ENCODE results near the gene PDZK1.
"Not testable (repeated sequence)": the region's sequence is repeated elsewhere in the genome, so short reads cannot be mapped to it uniquely, and the experiment has no call there.

Gene PDZK1

GRCh38 chr1:145665015-145665414, 42.2 kb downstream of the PDZK1 start:
- not testable (repeated sequence) for H3F3A ChIP-seq (ENCODE audit: insufficient read depth, low read length); H2AFZ ChIP-seq (ENCODE audit: low read length); H4K20me1 ChIP-seq (ENCODE audit: insufficient read depth, low read length); H3K9ac ChIP-seq (ENCODE audit: low read length); H3K4me1 ChIP-seq (ENCODE audit: insufficient read depth, low read length, severe bottlenecking); H3K9me2 ChIP-seq (ENCODE audit: low read depth, low read length); H3K79me2 ChIP-seq (ENCODE audit: insufficient read depth, low read length); H3K27ac ChIP-seq (ENCODE audit: low read depth, low read length, poor library complexity, severe bottlenecking); H3K9me3 ChIP-seq (ENCODE audit: low read length); H3K4me2 ChIP-seq (ENCODE audit: low read length); H3K27me3 ChIP-seq (ENCODE audit: insufficient read depth, low read length); H3K36me3 ChIP-seq (ENCODE audit: insufficient read depth, low read length); H3K4me3 ChIP-seq (ENCODE audit: low read depth, low read length, poor library complexity, severe bottlenecking)

GRCh38 chr1:145662502-145662901, 44.7 kb downstream of the PDZK1 start:
- not testable (repeated sequence) for H3K9me3 ChIP-seq (ENCODE audit: low read length); H3F3A ChIP-seq (ENCODE audit: insufficient read depth, low read length); H3K36me3 ChIP-seq (ENCODE audit: insufficient read depth, low read length); H4K20me1 ChIP-seq (ENCODE audit: insufficient read depth, low read length); H3K4me3 ChIP-seq (ENCODE audit: low read depth, low read length, poor library complexity, severe bottlenecking); H3K4me2 ChIP-seq (ENCODE audit: low read length); H3K9me2 ChIP-seq (ENCODE audit: low read depth, low read length); H3K27ac ChIP-seq (ENCODE audit: low read depth, low read length, poor library complexity, severe bottlenecking); H3K27me3 ChIP-seq (ENCODE audit: insufficient read depth, low read length); H3K9ac ChIP-seq (ENCODE audit: low read length); H3K4me1 ChIP-seq (ENCODE audit: insufficient read depth, low read length, severe bottlenecking); H2AFZ ChIP-seq (ENCODE audit: low read length); H3K79me2 ChIP-seq (ENCODE audit: insufficient read depth, low read length)

- not testable (repeated sequence) for H3K79me2 ChIP-seq (ENCODE audit: insufficient read depth, low read length); H3K4me1 ChIP-seq (ENCODE audit: insufficient read depth, low read length, severe bottlenecking); H3K4me2 ChIP-seq (ENCODE audit: low read length); H3K9me3 ChIP-seq (ENCODE audit: low read length); H3K4me3 ChIP-seq (ENCODE audit: low read depth, low read length, poor library complexity, severe bottlenecking); H3K27ac ChIP-seq (ENCODE audit: low read depth, low read length, poor library complexity, severe bottlenecking); H3F3A ChIP-seq (ENCODE audit: insufficient read depth, low read length); H3K27me3 ChIP-seq (ENCODE audit: insufficient read depth, low read length); H3K9ac ChIP-seq (ENCODE audit: low read length); H3K36me3 ChIP-seq (ENCODE audit: insufficient read depth, low read length); H4K20me1 ChIP-seq (ENCODE audit: insufficient read depth, low read length); H3K9me2 ChIP-seq (ENCODE audit: low read depth, low read length); H2AFZ ChIP-seq (ENCODE audit: low read length)
Measured at GRCh38 chr1:145656245-145656943, 50.8 kb downstream of the PDZK1 start.

- not testable (repeated sequence) for H3K79me2 ChIP-seq (ENCODE audit: insufficient read depth, low read length); H3K27me3 ChIP-seq (ENCODE audit: insufficient read depth, low read length); H3K4me3 ChIP-seq (ENCODE audit: low read depth, low read length, poor library complexity, severe bottlenecking); H3K9ac ChIP-seq (ENCODE audit: low read length); H3K4me2 ChIP-seq (ENCODE audit: low read length); H3K9me3 ChIP-seq (ENCODE audit: low read length); H2AFZ ChIP-seq (ENCODE audit: low read length); H3K27ac ChIP-seq (ENCODE audit: low read depth, low read length, poor library complexity, severe bottlenecking); H3F3A ChIP-seq (ENCODE audit: insufficient read depth, low read length); H3K9me2 ChIP-seq (ENCODE audit: low read depth, low read length); H4K20me1 ChIP-seq (ENCODE audit: insufficient read depth, low read length); H3K4me1 ChIP-seq (ENCODE audit: insufficient read depth, low read length, severe bottlenecking); H3K36me3 ChIP-seq (ENCODE audit: insufficient read depth, low read length)
Measured at GRCh38 chr1:145643990-145644389, 63.2 kb downstream of the PDZK1 start.

- H3K79me2 ChIP-seq (ENCODE audit: insufficient read depth, low read length); H4K20me1 ChIP-seq (ENCODE audit: insufficient read depth, low read length); H3K27me3 ChIP-seq (ENCODE audit: insufficient read depth, low read length); H3K9ac ChIP-seq (ENCODE audit: low read length); H2AFZ ChIP-seq (ENCODE audit: low read length); H3K4me2 ChIP-seq (ENCODE audit: low read length); H3K4me3 ChIP-seq (ENCODE audit: low read depth, low read length, poor library complexity, severe bottlenecking); H3K27ac ChIP-seq (ENCODE audit: low read depth, low read length, poor library complexity, severe bottlenecking); H3K9me2 ChIP-seq (ENCODE audit: low read depth, low read length); H3K36me3 ChIP-seq (ENCODE audit: insufficient read depth, low read length); H3K4me1 ChIP-seq (ENCODE audit: insufficient read depth, low read length, severe bottlenecking); H3K9me3 ChIP-seq (ENCODE audit: low read length); H3F3A ChIP-seq (ENCODE audit: insufficient read depth, low read length): not testable (repeated sequence)
Measured at GRCh38 chr1:145641886-145642285, 65.3 kb downstream of the PDZK1 start.

GRCh38 chr1:145636237-145636636, 70.9 kb downstream of the PDZK1 start:
- H3K27me3 ChIP-seq (ENCODE audit: insufficient read depth, low read length); H3F3A ChIP-seq (ENCODE audit: insufficient read depth, low read length); H3K36me3 ChIP-seq (ENCODE audit: insufficient read depth, low read length); H3K4me3 ChIP-seq (ENCODE audit: low read depth, low read length, poor library complexity, severe bottlenecking); H4K20me1 ChIP-seq (ENCODE audit: insufficient read depth, low read length); H3K9me2 ChIP-seq (ENCODE audit: low read depth, low read length); H3K4me2 ChIP-seq (ENCODE audit: low read length); H3K4me1 ChIP-seq (ENCODE audit: insufficient read depth, low read length, severe bottlenecking); H3K27ac ChIP-seq (ENCODE audit: low read depth, low read length, poor library complexity, severe bottlenecking); H3K79me2 ChIP-seq (ENCODE audit: insufficient read depth, low read length); H2AFZ ChIP-seq (ENCODE audit: low read length); H3K9me3 ChIP-seq (ENCODE audit: low read length); H3K9ac ChIP-seq (ENCODE audit: low read length): not testable (repeated sequence)

GRCh38 chr1:145622177-145622576, 85.0 kb downstream of the PDZK1 start:
- not testable (repeated sequence) for H3K4me3 ChIP-seq (ENCODE audit: low read depth, low read length, poor library complexity, severe bottlenecking); H3K36me3 ChIP-seq (ENCODE audit: insufficient read depth, low read length); H3F3A ChIP-seq (ENCODE audit: insufficient read depth, low read length); H2AFZ ChIP-seq (ENCODE audit: low read length); H3K27ac ChIP-seq (ENCODE audit: low read depth, low read length, poor library complexity, severe bottlenecking); H3K9me2 ChIP-seq (ENCODE audit: low read depth, low read length); H3K79me2 ChIP-seq (ENCODE audit: insufficient read depth, low read length); H3K27me3 ChIP-seq (ENCODE audit: insufficient read depth, low read length); H4K20me1 ChIP-seq (ENCODE audit: insufficient read depth, low read length); H3K4me2 ChIP-seq (ENCODE audit: low read length); H3K4me1 ChIP-seq (ENCODE audit: insufficient read depth, low read length, severe bottlenecking); H3K9ac ChIP-seq (ENCODE audit: low read length); H3K9me3 ChIP-seq (ENCODE audit: low read length)

All from OCI-LY1 (cell line).